ENCODE results near the gene CDK12. TPM values are rescaled to one million over a fixed set of nuclear protein-coding genes. Genes with fewer than 3 reads are reported as not detected.
A peak's percentile ranks its signal among the peaks of the same experiment; 100 is the strongest.

The CDK12 gene
- total and polyA plus RNA-seq, 7 experiments from 2014 or later, result 3.6 to 118 (median 103) TPM

GRCh38 chr17:39569126-39569525 lies 107.8 kb downstream of the CDK12 start:
- ChIA-PET POLR2A (interaction anchor here (0.8 kb wide), 1 partner anchor 9 kb away, joined by 3 read pairs; no protein-coding TSS in a partner anchor), CTCF (interaction anchor here (0.5 kb wide), 1 partner anchor 43 kb away, joined by 5 read pairs; no protein-coding TSS in a partner anchor)
- no peak overlapping the region for H3K27ac Mint-ChIP-seq
- peaks cover 0 to 9% (median 4%) of the 10 kb centered on the region in 7 donors for H3K4me1 Mint-ChIP-seq
- peaks cover 0 to 7% (median 3%) of the 10 kb centered on the region in 5 donors for H3K27me3 Mint-ChIP-seq
- Histone ChIP-seq H3K27me3 (ENCODE audit: control insufficient read depth in 2 of 2, insufficient read depth in 2 of 2, low read length in 2 of 2) (no peaks in the 10 kb centered on the region), H3K9me3 (ENCODE audit: control insufficient read depth in 2 of 3, low read length in 3 of 3) (peaks cover 0 to 11% (median 0%) of the 10 kb centered on the region in 3 experiments), H3K36me3 (ENCODE audit: control insufficient read depth in 2 of 3, insufficient read depth in 3 of 3, low read length in 3 of 3) (peaks cover 0 to 63% (median 0%) of the 10 kb centered on the region in 3 experiments), H3K4me1 (ENCODE audit: control insufficient read depth in 2 of 2, insufficient read depth in 2 of 2, low read length in 2 of 2) (no peaks in the 10 kb centered on the region), H3K4me3 (ENCODE audit: low read length) (no peak overlapping the region), H3K27ac (ENCODE audit: low read depth, low read length) (no peak overlapping the region)
- H3K36me3 Mint-ChIP-seq, result peaks cover 28 to 72% (median 69%) of the 10 kb centered on the region in 5 donors
- DNase-seq (no peak), ATAC-seq (peak; percentile 36)
- intact Hi-C loops (cut with micrococcal nuclease), result no loop called here
- H3K9me3 Mint-ChIP-seq, result peaks cover 4 to 21% (median 14%) of the 10 kb centered on the region in 11 donors
- peak overlapping the region in 1 of 10 donors; percentile 16 for H3K4me3 Mint-ChIP-seq

GRCh38 chr17:39572121-39572520 lies 110.8 kb downstream of the CDK12 start:
- H3K27ac Mint-ChIP-seq, result no peak overlapping the region
- DNase-seq (no peak), ATAC-seq (no peak)
- peaks cover 0 to 9% (median 7%) of the 10 kb centered on the region in 7 donors for H3K4me1 Mint-ChIP-seq
- H3K27me3 Mint-ChIP-seq, result peaks cover 0 to 23% (median 5%) of the 10 kb centered on the region in 5 donors
- ChIA-PET POLR2A (no interaction called here), CTCF (no interaction called here)
- intact Hi-C loops (cut with micrococcal nuclease), result no loop called here
- peaks cover 4 to 21% (median 14%) of the 10 kb centered on the region in 11 donors for H3K9me3 Mint-ChIP-seq
- Histone ChIP-seq H3K4me3 (ENCODE audit: low read length) (no peak overlapping the region), H3K36me3 (ENCODE audit: control insufficient read depth in 2 of 3, insufficient read depth in 3 of 3, low read length in 3 of 3) (peaks cover 0 to 38% (median 0%) of the 10 kb centered on the region in 3 experiments), H3K9me3 (ENCODE audit: control insufficient read depth in 2 of 3, low read length in 3 of 3) (peaks cover 0 to 11% (median 0%) of the 10 kb centered on the region in 3 experiments), H3K27ac (ENCODE audit: low read depth, low read length) (no peak overlapping the region), H3K27me3 (ENCODE audit: control insufficient read depth in 2 of 2, insufficient read depth in 2 of 2, low read length in 2 of 2) (no peaks in the 10 kb centered on the region), H3K4me1 (ENCODE audit: control insufficient read depth in 2 of 2, insufficient read depth in 2 of 2, low read length in 2 of 2) (no peaks in the 10 kb centered on the region)
- peak overlapping the region in 1 of 10 donors; percentile 32 for H3K4me3 Mint-ChIP-seq
- peaks cover 21 to 54% (median 47%) of the 10 kb centered on the region in 5 donors for H3K36me3 Mint-ChIP-seq

- Histone ChIP-seq H3K4me1 (ENCODE audit: control insufficient read depth in 2 of 2, insufficient read depth in 2 of 2, low read length in 2 of 2) (no peaks in the 10 kb centered on the region), H3K27me3 (ENCODE audit: control insufficient read depth in 2 of 2, insufficient read depth in 2 of 2, low read length in 2 of 2) (no peaks in the 10 kb centered on the region), H3K4me3 (ENCODE audit: low read length) (no peak overlapping the region), H3K36me3 (ENCODE audit: control insufficient read depth in 2 of 3, insufficient read depth in 3 of 3, low read length in 3 of 3) (peaks cover 0 to 23% (median 0%) of the 10 kb centered on the region in 3 experiments), H3K9me3 (ENCODE audit: control insufficient read depth in 2 of 3, low read length in 3 of 3) (peaks cover 0 to 11% (median 0%) of the 10 kb centered on the region in 3 experiments), H3K27ac (ENCODE audit: low read depth, low read length) (no peak overlapping the region)
- intact Hi-C loops (cut with micrococcal nuclease), result no loop called here
- Mint-ChIP-seq H3K9me3 (peaks cover 4 to 21% (median 14%) of the 10 kb centered on the region in 11 donors), H3K27ac (peak overlapping the region in 4 of 9 donors; percentile 18 to 78 (median 50)), H3K27me3 (peaks cover 0 to 28% (median 5%) of the 10 kb centered on the region in 5 donors), H3K4me1 (peaks cover 0 to 9% (median 7%) of the 10 kb centered on the region in 7 donors), H3K4me3 (peak overlapping the region; percentile 76 to 93 (median 82)), H3K36me3 (peaks cover 15 to 39% (median 36%) of the 10 kb centered on the region in 5 donors)
- POLR2A ChIA-PET, result interaction anchor here (1.4 kb wide), 1 partner anchor 22 kb away, joined by 5 read pairs; no protein-coding TSS in a partner anchor
- DNase-seq (peak in 5 of 9 donors; percentile 16 to 45 (median 23)), ATAC-seq (peak; percentile 48)
- CTCF ChIA-PET, result no interaction called here
Measured at GRCh38 chr17:39573447-39574298, 112.4 kb downstream of the CDK12 start.

- peaks cover under 1 to 8% (median 6%) of the 10 kb centered on the region in 11 donors for H3K9me3 Mint-ChIP-seq
- DNase-seq (no peak), ATAC-seq (no peak)
- ChIA-PET POLR2A (no interaction called here), CTCF (interaction anchor here (1.0 kb wide), 1 partner anchor 45 kb away, joined by 3 read pairs; no protein-coding TSS in a partner anchor)
- H3K27ac ChIP-seq (ENCODE audit: low read depth, low read length), result no peak overlapping the region
- no peaks in the 10 kb centered on the region for H3K27me3 ChIP-seq (ENCODE audit: control insufficient read depth in 2 of 2, insufficient read depth in 2 of 2, low read length in 2 of 2)
- intact Hi-C loops (cut with micrococcal nuclease), result no loop called here
- H3K4me3 Mint-ChIP-seq, result no peak overlapping the region
- H3K9me3 ChIP-seq (ENCODE audit: control insufficient read depth in 2 of 3, low read length in 3 of 3), result peaks cover 0 to 3% (median 0%) of the 10 kb centered on the region in 3 experiments
- H3K27me3 Mint-ChIP-seq, result peaks cover 0 to 28% (median 5%) of the 10 kb centered on the region in 5 donors
- peaks cover 6 to 18% (median 16%) of the 10 kb centered on the region in 5 donors for H3K36me3 Mint-ChIP-seq
- H3K36me3 ChIP-seq (ENCODE audit: control insufficient read depth in 2 of 3, insufficient read depth in 3 of 3, low read length in 3 of 3), result no peaks in the 10 kb centered on the region
- H3K4me1 ChIP-seq (ENCODE audit: control insufficient read depth in 2 of 2, insufficient read depth in 2 of 2, low read length in 2 of 2), result no peaks in the 10 kb centered on the region
- peaks cover 0 to 9% (median 4%) of the 10 kb centered on the region in 7 donors for H3K4me1 Mint-ChIP-seq
- H3K4me3 ChIP-seq (ENCODE audit: low read length), result no peak overlapping the region
- no peak overlapping the region for H3K27ac Mint-ChIP-seq
Measured at GRCh38 chr17:39576187-39576586, 114.9 kb downstream of the CDK12 start.

- Histone ChIP-seq H3K36me3 (ENCODE audit: control insufficient read depth in 2 of 3, insufficient read depth in 3 of 3, low read length in 3 of 3) (no peaks in the 10 kb centered on the region), H3K27ac (ENCODE audit: low read depth, low read length) (no peak overlapping the region), H3K4me3 (ENCODE audit: low read length) (no peak overlapping the region), H3K27me3 (ENCODE audit: control insufficient read depth in 2 of 2, insufficient read depth in 2 of 2, low read length in 2 of 2) (no peaks in the 10 kb centered on the region), H3K4me1 (ENCODE audit: control insufficient read depth in 2 of 2, insufficient read depth in 2 of 2, low read length in 2 of 2) (no peaks in the 10 kb centered on the region), H3K9me3 (ENCODE audit: control insufficient read depth in 2 of 3, low read length in 3 of 3) (no peaks in the 10 kb centered on the region)
- Mint-ChIP-seq H3K9me3 (peaks cover 0 to 1% (median 0%) of the 10 kb centered on the region in 11 donors), H3K27ac (no peak overlapping the region), H3K4me1 (peaks cover 0 to 8% (median 4%) of the 10 kb centered on the region in 7 donors), H3K36me3 (peaks cover 0 to 14% (median 5%) of the 10 kb centered on the region in 5 donors), H3K27me3 (peaks cover 0 to 30% (median 5%) of the 10 kb centered on the region in 5 donors), H3K4me3 (no peak overlapping the region)
- DNase-seq (no peak), ATAC-seq (no peak)
- intact Hi-C loops (cut with micrococcal nuclease), result no loop called here
- CTCF ChIA-PET, result no interaction called here
- POLR2A ChIA-PET, result no interaction called here
Measured at GRCh38 chr17:39578272-39578671, 117.0 kb downstream of the CDK12 start.

- ATAC-seq, result no peak
- no peaks in the 10 kb centered on the region for H3K27me3 ChIP-seq (ENCODE audit: control insufficient read depth in 2 of 2, insufficient read depth in 2 of 2, low read length in 2 of 2)
- CTCF ChIA-PET, result no interaction called here
- POLR2A ChIA-PET, result no interaction called here
- DNase-seq, result no peak
- no peaks in the 10 kb centered on the region for H3K9me3 ChIP-seq (ENCODE audit: control insufficient read depth in 2 of 3, low read length in 3 of 3)
- H3K27ac ChIP-seq (ENCODE audit: low read depth, low read length), result no peak overlapping the region
- no peaks in the 10 kb centered on the region for H3K4me1 ChIP-seq (ENCODE audit: control insufficient read depth in 2 of 2, insufficient read depth in 2 of 2, low read length in 2 of 2)
- no peak overlapping the region for H3K4me3 Mint-ChIP-seq
- H3K4me3 ChIP-seq (ENCODE audit: low read length), result no peak overlapping the region
- no peaks in the 10 kb centered on the region for H3K36me3 ChIP-seq (ENCODE audit: control insufficient read depth in 2 of 3, insufficient read depth in 3 of 3, low read length in 3 of 3)
- peaks cover 0 to 23% (median 2%) of the 10 kb centered on the region in 5 donors for H3K36me3 Mint-ChIP-seq
- intact Hi-C loops (cut with micrococcal nuclease), result no loop called here
- no peak overlapping the region for H3K27ac Mint-ChIP-seq
- H3K4me1 Mint-ChIP-seq, result peaks cover 0 to 4% (median 0%) of the 10 kb centered on the region in 7 donors
- peaks cover 0 to 1% (median 0%) of the 10 kb centered on the region in 11 donors for H3K9me3 Mint-ChIP-seq
- peaks cover 0 to 30% (median 5%) of the 10 kb centered on the region in 5 donors for H3K27me3 Mint-ChIP-seq
Measured at GRCh38 chr17:39579318-39580081, 118.2 kb downstream of the CDK12 start.
